Stimulated activated CD8-positive, alpha-beta memory T cell treated with anti-CD3 and anti-CD28 coated beads, Interleukin-15, amount 100 ng/mL, for 1 hour (primary cell): ENCODE data around the gene SRD5A3.
"Not testable (repeated sequence)": the region's sequence is repeated elsewhere in the genome, so short reads cannot be mapped to it uniquely, and the experiment has no call there.

Experiments used
- DNase-seq: peaks from one replicate; pipeline ENCODE4 v3.0.0-alpha.2; 2020; ENCODE audit warnings: low read depth

SRD5A3 gene

GRCh38 chr4:55346851-55347255, 811 bp downstream of the SRD5A3 start:
- DNase-seq = no peak

- no peak for DNase-seq
Observed at GRCh38 chr4:55347610-55348228, 1.7 kb downstream of the SRD5A3 start.

- no peak for DNase-seq
Observed at GRCh38 chr4:55348466-55348865, 2.4 kb downstream of the SRD5A3 start.

GRCh38 chr4:55350870-55351269, 4.8 kb downstream of the SRD5A3 start:
- DNase-seq = not testable (repeated sequence)

- DNase-seq = no peak
Observed at GRCh38 chr4:55351824-55352223, 5.8 kb downstream of the SRD5A3 start.

GRCh38 chr4:55352726-55353125, 6.7 kb downstream of the SRD5A3 start:
- DNase-seq = no peak

GRCh38 chr4:55353228-55353747, 7.2 kb downstream of the SRD5A3 start:
- not testable (repeated sequence) for DNase-seq

- no peak for DNase-seq
Observed at GRCh38 chr4:55354648-55355047, 8.6 kb downstream of the SRD5A3 start.

- no peak for DNase-seq
Observed at GRCh38 chr4:55355555-55355954, 9.5 kb downstream of the SRD5A3 start.

GRCh38 chr4:55356991-55357461, 11.0 kb downstream of the SRD5A3 start:
- DNase-seq = no peak

GRCh38 chr4:55358246-55358645, 12.2 kb downstream of the SRD5A3 start:
- no peak for DNase-seq

- DNase-seq = no peak
Observed at GRCh38 chr4:55358668-55359067, 12.6 kb downstream of the SRD5A3 start.

- DNase-seq = no peak
Observed at GRCh38 chr4:55359397-55359916, 13.4 kb downstream of the SRD5A3 start.

- not testable (repeated sequence) for DNase-seq
Observed at GRCh38 chr4:55362938-55363337, 16.9 kb downstream of the SRD5A3 start.

- DNase-seq = no peak
Observed at GRCh38 chr4:55363691-55364351, 17.8 kb downstream of the SRD5A3 start.

- DNase-seq = no peak
Observed at GRCh38 chr4:55364691-55365344, 18.8 kb downstream of the SRD5A3 start.

GRCh38 chr4:55365345-55365728, 19.3 kb downstream of the SRD5A3 start:
- DNase-seq = no peak

GRCh38 chr4:55366621-55367020, 20.6 kb downstream of the SRD5A3 start:
- no peak for DNase-seq

GRCh38 chr4:55367084-55367722, 21.2 kb downstream of the SRD5A3 start:
- DNase-seq = no peak

GRCh38 chr4:55369968-55370367, 23.9 kb downstream of the SRD5A3 start:
- DNase-seq = no peak

GRCh38 chr4:55372259-55372658, 26.2 kb downstream of the SRD5A3 start:
- no peak for DNase-seq

- no peak for DNase-seq
Observed at GRCh38 chr4:55373461-55373860, 27.4 kb downstream of the SRD5A3 start.
